H1 (cell line): ENCODE results near the gene ANKDD1A. TPM values are rescaled to one million over a fixed set of nuclear protein-coding genes. Genes with fewer than 3 reads are reported as not detected.

Experiments
- E2F6 ChIP-seq: IDR thresholded peaks from 2 replicates; pipeline ENCODE4 v1.6.1; 2012; ENCODE audit warnings: inconsistent platforms
- polyA plus RNA-seq, 7 experiments: library from polyadenylated mRNA; depleted of rRNA in 3 of 7; stranded (reverse) in 5 of 7; unstranded in 2 of 7; fragments of >200 nt in 5 of 7; fragments of 200-250 nt in 2 of 7; gene quantifications; 1 replicate in 5 of 7; 2 replicates in 1 of 7; 4 replicates in 1 of 7; pipeline versions ENCODE4 v1.2.1 to v1.2.3, GENCODE V29; 2011 to 2013; ENCODE audit warnings: missing spikeins in 2 of 7, mixed read lengths in 2 of 7
- total RNA-seq: library from RNA; stranded (reverse); fragmentation: NEBNext Ultra II Directional; extraction: Animal tissue kit (Norgen Biotek cat#: 25700); gene quantifications from 2 replicates; pipeline ENCODE4 v1.2.1, GENCODE V29; 2021

The ANKDD1A gene
- total and polyA plus RNA-seq, 2 of the 8 experiments (the other 6 are each of a cell fraction or from before 2014, with no cell fraction given): 4.1 to 5.0 TPM

GRCh38 chr15:64975390-64975789 is 63.7 kb downstream of the ANKDD1A start (continued):
- TF ChIP-seq E2F6: no peak
